ENCODE measurements around the gene UBTD2. TPM values are rescaled to one million over a fixed set of nuclear protein-coding genes. Genes with fewer than 3 reads are reported as not detected.

Gene UBTD2
- total and polyA plus RNA-seq, 9 of the 15 experiments (the other 6 are each of a cell fraction or from before 2014, with no cell fraction given): 0.01 to 0.46 (median 0.15) TPM; not detected in 1

- DNase-seq (ENCODE audit: extremely low read depth in 1 of 4, low spot score in 3 of 4): no peak
- Histone ChIP-seq H3K79me2 (ENCODE audit: control insufficient read depth, insufficient read depth, low read length) (no peaks in the 10 kb centered on the region), H3K27ac (ENCODE audit: extremely low read depth, low read depth, low read length) (no peak overlapping the region), H3K27me3 (ENCODE audit: control insufficient read depth in 2 of 2, insufficient read depth in 2 of 2, low read length in 2 of 2) (peaks cover 0 to 8% of the 10 kb centered on the region in 2 experiments; a peak in 2 of 5 replicates), H3K4me3 (no peak overlapping the region), H3K4me1 (replicated peaks in 1 of 2; ENCODE audit: control insufficient read depth in 2 of 2, insufficient read depth in 2 of 2, low read length in 2 of 2) (peaks cover 0 to 14% of the 10 kb centered on the region in 2 experiments; a peak in 3 of 5 replicates), H4K20me1 (replicated peaks; ENCODE audit: control insufficient read depth, insufficient read depth, low read length) (no peaks in the 10 kb centered on the region), H3K9me3 (replicated peaks; ENCODE audit: control insufficient read depth, insufficient read depth, low read depth, low read length) (no peaks in the 10 kb centered on the region), H3K4me2 (ENCODE audit: insufficient read depth, low read length) (no peak overlapping the region), H3K9me1 (ENCODE audit: control insufficient read depth, insufficient read depth, low read length) (no peaks in the 10 kb centered on the region), H3K36me3 (ENCODE audit: control insufficient read depth, insufficient read depth, low read length) (no peaks in the 10 kb centered on the region), H2AFZ (ENCODE audit: low read depth, low read length) (no peak overlapping the region), H3K9ac (ENCODE audit: insufficient read depth in 1 of 2, low read depth in 2 of 2, low read length in 2 of 2) (no peak overlapping the region)
- 36% methylated on average over 8 of the region's 8 CpGs for WGBS (ENCODE audit: insufficient coverage, low coverage, missing lambda C conversion rate)
- intact Hi-C loops (cut with micrococcal nuclease): no loop called here
- BruUV-seq (replicated peaks): no TSS peak
- ChIA-PET POLR2A (interaction anchor here (0.6 kb wide), 1 partner anchor 208 kb away, joined by 3 read pairs; no protein-coding TSS in a partner anchor), CTCF (ENCODE audit: low intra/inter-chr PET ratio) (no interaction called here)
- no peak for ATAC-seq
- TF ChIP-seq THAP12 (CRISPR knock-in tag; IDR thresholded peaks at IDR 0.05) (no peak), ARID3A (IDR thresholded peaks at IDR 0.05; ENCODE audit: borderline replicate concordance, low read depth, low read length) (no peak), USF1 (CRISPR knock-in tag; IDR thresholded peaks at IDR 0.05) (no peak), EP400 (IDR thresholded peaks at IDR 0.05) (no peak), GTF2F1 (IDR thresholded peaks at IDR 0.05; ENCODE audit: low read depth, low read length) (no peak), BRD9 (IDR thresholded peaks at IDR 0.05; ENCODE audit: low read depth, partially characterized antibody) (no peak)
- in situ Hi-C loops (cut with MboI): no loop called here
- no peak for FAIRE-seq
Observed at GRCh38 chr5:172171118-172171517, 112.4 kb downstream of the UBTD2 start.
